GM18858 (cell line): Measurements from ENCODE around the gene SH2B2.

ENCODE experiments used
- ATAC-seq: cut with Tn5 transposase; IDR thresholded peaks from one replicate; pipeline ENCODE4 v1.9.1; 2021; ENCODE audit not compliant: unreplicated experiment

Gene SH2B2

DNA sequence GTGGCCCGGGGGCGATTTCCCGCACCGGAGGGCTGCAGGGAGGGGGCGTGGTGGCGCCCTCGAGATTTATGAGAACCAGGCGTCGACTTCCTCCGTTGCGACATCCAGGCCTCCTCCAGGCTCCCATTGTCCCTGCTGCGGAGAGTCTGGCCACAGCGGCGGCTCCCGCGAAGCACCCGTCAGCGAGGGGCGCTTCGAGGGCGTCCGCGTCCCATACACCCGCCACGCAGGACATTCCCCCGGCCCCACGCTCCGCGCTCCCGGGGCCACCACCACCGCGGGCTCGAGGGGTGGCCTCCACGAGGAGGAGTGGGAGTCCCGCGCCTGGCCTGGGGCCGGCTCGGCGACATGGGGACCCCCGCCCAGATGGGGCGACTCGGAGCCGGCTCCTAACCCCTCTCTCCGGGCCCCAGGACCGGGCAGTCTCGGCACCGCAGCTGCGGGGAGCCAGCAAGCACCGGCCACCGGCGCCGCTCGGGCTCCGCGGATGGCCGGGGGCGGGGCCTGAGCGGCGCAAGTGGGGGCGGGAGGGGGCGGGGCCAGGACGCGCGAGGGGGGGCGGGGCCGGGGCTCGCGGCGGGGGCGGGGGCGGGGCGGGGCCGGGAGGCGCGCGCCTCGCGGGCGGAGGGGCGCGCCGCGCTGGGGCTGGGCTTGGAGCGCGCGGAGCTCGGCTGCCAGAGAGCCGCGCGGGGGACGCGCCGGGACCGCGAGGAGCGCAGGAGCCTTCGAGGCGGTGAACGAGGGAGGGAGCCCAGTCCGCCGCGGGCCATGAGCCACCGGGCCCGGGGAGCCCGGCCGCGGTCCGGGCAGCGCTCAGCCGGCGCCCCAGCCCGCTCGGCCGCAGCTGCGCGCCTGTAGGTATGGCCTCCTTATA lies at the start of gene SH2B2:
Gene SH2B2, plus strand, starts transcription at position 632 of the 874 bp plus-strand sequence. CDS start 13,683 bp downstream, outside the sequence.
- ATAC-seq: no peak

DNA sequence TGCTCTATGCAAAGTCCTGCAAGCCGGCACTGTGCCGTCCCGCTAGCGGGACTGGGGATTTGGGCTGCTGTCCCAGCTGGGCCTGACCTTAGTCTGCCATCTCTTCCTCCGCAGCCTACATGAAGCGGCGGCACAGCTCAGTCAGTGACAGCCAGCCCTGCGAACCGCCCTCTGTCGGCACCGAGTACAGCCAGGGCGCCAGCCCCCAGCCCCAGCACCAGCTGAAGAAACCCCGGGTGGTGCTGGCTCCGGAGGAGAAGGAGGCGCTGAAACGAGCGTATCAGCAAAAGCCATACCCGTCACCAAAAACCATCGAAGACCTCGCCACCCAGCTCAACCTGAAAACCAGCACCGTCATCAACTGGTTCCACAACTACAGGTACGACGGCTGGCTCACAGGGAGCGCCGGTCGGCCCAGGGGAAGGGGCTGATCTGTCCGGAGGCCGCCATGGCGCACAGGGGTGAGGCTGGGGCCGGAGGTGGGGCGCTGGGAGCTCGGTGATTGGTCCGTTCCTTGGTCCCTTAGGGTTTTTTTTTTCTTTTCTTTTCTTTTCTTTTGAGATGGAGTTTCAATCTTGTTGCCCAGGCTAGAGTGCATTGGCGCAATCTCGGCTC lies 47.4 kb upstream of the SH2B2 start:
- ATAC-seq: no peak

DNA sequence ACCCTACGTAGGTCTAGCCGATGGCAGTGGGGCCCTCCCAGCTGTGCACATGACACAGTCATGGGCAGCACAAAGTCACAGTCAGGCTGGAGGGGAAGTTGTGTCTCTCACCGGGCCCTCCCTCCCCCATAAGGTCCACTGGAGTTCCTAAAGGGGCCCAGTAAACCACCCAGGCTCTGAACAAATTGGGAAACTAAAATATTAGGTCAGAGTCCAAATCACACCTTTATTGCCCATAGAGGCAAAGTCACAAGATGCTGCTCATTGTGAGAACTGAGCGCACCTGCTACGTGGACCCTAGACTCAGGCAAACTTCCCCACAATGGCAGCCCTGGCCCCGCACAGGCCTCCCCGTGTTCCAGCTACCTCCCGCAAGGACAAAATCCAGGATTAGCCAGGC lies 45.2 kb upstream of the SH2B2 start:
- ATAC-seq: no peak

DNA sequence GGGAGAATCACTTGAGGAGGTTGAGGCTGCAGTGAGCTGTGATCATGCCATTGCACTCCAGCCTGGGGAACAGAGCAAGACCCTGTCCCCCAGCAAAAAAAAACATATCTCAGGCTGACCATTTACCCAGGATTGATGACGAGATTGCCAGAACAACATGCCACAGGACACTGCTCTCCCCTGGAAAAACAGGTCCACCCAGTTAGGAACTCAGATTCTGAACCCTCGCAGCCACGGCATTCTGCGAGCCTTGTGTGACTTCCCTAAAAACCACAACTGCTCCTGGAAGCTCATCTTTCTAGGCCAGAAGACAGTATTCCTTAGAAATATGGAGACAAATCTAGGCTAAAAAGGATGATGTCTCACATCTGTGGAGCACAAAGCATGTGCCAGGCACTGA lies 42.1 kb upstream of the SH2B2 start:
- no peak for ATAC-seq

- no peak for ATAC-seq
Measured at GRCh38 chr7:102248081-102248455, 38.6 kb upstream of the SH2B2 start.

GRCh38 chr7:102248456-102249395 lies 37.9 kb upstream of the SH2B2 start:
- ATAC-seq: no peak

DNA sequence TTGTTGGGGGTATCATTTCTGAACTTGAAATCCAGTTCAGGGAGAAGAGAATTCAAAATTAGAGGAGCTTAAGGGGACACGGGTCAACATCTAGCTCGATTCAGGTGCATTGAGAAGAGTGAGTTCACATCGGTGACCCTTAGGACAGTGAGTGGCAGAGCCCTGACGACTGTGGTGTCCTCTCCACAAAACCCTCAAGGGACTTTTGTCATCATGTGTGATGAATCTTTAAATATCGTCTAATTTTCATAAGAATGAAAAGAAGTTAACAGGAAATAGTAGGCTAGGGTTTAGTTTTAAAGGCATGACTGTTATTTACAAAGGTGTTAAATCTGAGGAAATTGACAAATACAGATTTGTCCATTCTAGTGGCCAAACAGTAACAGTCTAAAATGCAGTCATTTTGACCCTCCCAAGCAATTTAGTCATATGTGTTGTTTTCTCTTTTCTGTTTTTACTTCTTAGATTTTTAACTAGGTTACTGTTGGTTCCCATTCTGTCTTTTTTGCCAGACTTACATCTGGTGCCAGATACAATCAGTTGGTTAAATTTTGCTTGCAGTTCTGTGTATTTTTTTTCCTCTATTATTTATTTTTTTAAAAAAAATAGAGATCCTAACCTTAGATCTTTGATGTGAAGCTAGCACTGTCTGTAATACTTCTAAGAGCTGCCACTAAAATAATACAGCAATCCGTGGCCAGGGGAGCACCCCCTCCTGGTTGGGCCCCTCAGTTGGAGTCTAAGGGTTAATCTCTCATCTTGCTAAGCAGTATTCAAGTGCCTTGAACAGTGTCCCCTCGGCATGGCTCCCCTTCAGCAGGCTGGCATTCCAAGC lies 34.9 kb upstream of the SH2B2 start:
- ATAC-seq: no peak

GRCh38 chr7:102252366-102252982 lies 34.2 kb upstream of the SH2B2 start:
- ATAC-seq: no peak

DNA sequence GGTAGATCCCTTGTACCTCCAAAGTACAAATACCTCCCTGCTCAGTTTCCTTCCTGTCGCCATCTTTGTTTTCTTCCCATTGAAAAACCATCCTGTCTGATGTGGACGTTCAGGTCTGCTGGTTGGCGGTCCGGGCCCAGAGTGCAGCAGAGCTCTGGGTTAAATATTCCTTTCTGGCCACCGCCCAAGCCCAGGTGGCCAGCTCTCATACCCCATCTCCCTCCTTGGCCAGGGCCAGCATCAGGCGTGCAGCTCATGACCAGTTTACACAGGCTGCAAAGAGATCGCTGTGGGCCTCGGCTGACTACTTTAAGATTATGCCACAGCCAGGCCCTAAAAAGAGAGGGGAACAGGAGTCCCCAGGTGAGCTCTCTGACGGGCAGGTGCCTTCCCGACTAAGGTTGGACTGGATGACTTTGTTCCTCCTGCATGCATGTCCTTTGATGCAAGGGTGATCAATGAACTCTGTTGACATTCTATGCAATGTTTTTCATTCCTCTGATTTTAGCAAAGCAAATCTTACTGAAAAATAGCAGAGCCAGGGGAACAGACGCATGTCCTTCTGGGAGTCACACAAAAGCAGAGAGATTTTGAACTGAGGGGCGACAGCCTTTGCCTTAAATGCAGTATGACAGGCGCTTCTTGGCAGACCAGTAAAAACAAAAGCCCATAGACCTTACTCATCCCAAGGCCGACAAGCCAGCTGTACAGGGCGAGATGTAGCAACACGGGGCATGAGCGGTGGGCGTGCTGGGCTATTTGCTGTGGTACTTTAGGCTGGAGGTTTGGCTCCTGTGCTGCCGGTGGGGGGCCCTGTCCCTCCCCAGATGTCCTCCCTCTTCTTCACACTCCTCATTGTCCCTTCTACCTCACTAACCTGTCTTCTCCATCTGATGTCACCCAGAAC lies 33.3 kb upstream of the SH2B2 start:
- ATAC-seq: no peak

GRCh38 chr7:102253973-102254370 lies 32.7 kb upstream of the SH2B2 start:
- no peak for ATAC-seq

GRCh38 chr7:102254521-102254920 lies 32.1 kb upstream of the SH2B2 start:
- ATAC-seq: no peak

DNA sequence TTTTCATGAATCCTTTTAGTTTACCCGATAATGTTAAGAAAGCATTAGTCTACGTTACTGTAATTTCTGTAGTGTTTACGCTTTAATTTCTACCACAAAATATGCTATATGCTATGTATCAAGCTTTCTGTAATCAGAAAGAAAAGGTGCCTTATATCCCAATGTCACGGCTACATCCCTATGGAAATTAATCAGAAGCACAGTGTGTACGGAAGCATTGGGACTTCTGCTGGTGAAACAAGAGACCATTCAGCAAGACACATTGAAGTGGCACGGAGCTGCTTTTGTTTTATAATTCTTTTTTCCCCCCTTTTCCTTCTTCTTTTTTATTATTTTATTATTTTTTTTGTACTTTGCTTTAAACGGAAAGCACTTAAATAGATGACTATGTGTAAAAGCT lies 31.2 kb upstream of the SH2B2 start:
- ATAC-seq: no peak

DNA sequence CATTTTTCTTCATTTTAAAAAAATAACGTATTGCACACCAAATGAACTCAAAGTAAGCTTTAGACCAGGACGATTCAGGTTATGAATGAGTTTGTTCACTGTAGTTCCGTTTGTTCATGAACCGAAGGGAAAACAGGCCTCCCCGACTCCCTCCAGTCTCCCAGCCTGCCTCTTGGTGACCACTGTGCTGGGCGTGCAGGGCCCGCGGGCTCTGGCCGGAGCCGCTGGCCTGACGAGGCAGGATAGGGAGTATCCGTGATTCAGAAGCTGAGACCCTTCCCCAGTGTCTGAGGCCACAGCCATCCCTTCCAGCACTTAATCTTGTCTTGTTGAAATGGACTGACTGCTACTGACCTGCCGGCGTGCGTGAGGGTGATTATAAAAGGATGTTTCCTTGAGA lies 30.8 kb upstream of the SH2B2 start:
- ATAC-seq: no peak

DNA sequence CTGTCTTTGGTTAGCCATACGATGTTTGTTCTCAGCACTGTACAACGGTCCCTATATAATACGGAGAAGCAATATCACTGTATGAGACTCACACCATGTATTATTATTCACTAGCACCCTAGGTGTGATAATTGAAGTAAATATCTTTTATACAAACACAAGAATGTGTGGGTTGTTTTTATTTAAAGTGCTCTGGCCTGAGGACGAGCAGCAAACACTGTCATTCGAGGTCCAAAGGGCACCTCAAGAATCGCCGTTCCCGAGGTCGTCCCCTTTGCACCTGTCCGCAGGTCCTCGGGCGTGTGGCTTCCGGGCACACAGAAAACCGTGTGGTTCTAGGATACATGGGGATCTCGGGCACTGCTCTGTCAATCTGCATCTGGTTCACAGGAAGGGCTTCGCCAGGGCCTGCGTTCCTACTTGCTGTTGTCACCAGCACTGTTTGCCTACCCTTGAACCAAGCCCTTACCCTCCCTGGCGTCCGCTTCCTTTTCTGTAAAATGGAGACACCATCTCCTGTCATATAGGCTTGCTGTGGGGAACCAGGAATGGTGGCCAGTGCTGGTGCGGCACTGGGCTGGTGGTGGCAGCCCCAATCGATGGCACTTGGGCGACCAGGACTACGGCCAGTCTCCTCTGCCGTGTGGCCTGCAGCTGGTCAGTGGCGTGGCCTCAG lies 28.5 kb upstream of the SH2B2 start:
- no peak for ATAC-seq

DNA sequence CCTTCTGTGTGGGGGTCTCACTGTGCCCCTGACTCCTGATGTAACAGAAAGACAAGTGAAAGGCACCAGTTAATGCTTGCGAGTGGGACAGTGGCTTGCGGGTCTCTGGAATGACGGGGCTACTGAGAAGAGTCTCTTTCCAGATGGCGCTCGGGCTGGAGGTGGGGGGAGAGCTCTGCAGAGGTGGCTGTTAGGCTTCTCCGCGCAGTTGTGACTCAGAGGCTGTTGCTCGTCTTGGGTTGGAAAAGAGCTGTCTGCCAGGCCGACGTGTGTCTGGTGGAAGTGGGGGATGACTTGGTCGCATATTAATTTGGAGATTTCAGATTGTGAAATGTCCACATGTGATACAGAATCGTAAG lies 27.9 kb upstream of the SH2B2 start:
- ATAC-seq: no peak

DNA sequence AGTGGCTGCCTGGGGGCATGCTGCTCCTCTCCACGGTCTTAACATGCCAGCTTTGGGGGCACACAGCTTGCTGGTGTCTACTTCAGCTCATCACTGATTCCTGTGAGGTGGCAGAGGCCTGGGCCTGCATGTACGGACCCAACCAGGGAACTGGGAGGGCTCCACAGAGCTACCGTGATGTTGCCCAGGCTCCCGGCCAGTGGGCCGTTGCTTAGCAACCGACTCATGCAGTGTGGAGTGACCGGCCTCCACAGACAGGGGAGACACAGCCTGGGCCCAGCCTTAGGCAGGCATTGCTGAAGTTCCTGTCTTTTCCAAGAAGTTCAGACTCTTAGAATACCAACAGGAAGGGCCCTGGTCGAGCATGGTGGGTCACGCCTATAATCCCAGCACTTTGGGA lies 25.8 kb upstream of the SH2B2 start:
- ATAC-seq: no peak

- ATAC-seq: no peak
Measured at GRCh38 chr7:102261451-102261850, 25.2 kb upstream of the SH2B2 start.

DNA sequence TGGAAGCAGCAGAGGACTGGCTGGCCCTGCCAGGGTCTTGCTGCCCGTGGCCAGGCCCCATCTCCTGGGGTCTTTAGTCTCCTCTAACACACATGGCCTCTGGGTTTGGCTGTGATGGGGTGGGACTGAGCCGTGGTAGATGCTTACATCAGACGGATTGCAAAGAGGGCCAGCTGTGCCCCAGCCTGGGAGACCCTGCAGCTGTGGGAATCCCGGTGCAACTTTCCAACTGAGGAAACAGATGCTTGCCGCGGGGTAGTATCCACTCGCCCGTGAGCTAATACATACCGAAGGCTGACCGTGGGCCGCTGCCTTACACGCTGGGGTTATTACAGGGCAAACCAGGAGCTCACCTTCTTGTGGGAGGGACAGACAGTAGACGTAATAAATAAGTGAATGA lies 24.1 kb upstream of the SH2B2 start:
- no peak for ATAC-seq
